T-helper 2 cell treated with Interferon-gamma antibody and Interleukin-4, amounts not matched to agents 5 μg/mL and 100 μg/mL, for 36 hours (primary cell): ENCODE measurements around the gene SPATA33.
A peak's percentile ranks its signal among the peaks of the same experiment; 100 is the strongest.
"Not testable (repeated sequence)": the region's sequence is repeated elsewhere in the genome, so short reads cannot be mapped to it uniquely, and the experiment has no call there.

Experiments
- DNase-seq: peaks from one replicate; pipeline ENCODE4 v3.0.0; 2021; ENCODE audit warnings: low spot score
- H3K27ac Mint-ChIP-seq: one replicate; pipeline ENCODE4 v1.8.0; 2021; ENCODE audit warnings: mild to moderate bottlenecking, mixed read lengths
- H3K27me3 Mint-ChIP-seq: one replicate; pipeline ENCODE4 v1.8.0; 2021; ENCODE audit warnings: low read depth, mixed read lengths
- H3K36me3 Mint-ChIP-seq: one replicate; pipeline ENCODE4 v1.8.0; 2021; ENCODE audit warnings: low read depth, mixed read lengths
- H3K4me1 Mint-ChIP-seq: one replicate; pipeline ENCODE4 v1.8.0; 2021; ENCODE audit warnings: low read depth, mixed read lengths
- H3K4me3 Mint-ChIP-seq: one replicate; pipeline ENCODE4 v1.8.0; 2022; ENCODE audit warnings: mild to moderate bottlenecking, moderate library complexity, mixed read lengths
- H3K9me3 Mint-ChIP-seq: one replicate; pipeline ENCODE4 v1.8.0; 2021; ENCODE audit warnings: mixed read lengths

Gene SPATA33

DNA sequence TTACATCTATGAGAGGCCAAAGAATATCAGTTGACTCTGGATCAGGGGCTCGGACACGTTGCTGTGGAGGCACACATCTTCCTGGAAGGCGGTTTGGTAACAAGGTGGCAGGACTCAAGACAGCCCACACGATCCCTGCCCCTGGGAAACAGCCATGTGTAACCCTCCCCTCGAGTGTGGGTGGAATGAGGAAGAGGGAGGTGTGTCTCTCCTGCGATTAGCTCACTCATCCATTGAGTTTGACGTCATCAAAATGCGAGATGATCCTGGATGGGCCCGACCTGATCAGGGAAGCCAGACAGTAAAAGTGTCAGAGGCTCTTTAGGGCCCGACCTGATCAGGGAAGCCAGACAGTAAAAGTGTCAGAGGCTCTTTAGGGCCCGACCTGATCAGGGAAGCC is 6.6 kb downstream of the SPATA33 start:
- H3K4me1 Mint-ChIP-seq, H3K4me3 Mint-ChIP-seq, H3K9me3 Mint-ChIP-seq, DNase-seq, H3K27me3 Mint-ChIP-seq, H3K27ac Mint-ChIP-seq: not testable (repeated sequence)
- peaks cover 49% of the 10 kb centered on the region for H3K36me3 Mint-ChIP-seq

GRCh38 chr16:89667000-89667399 is 9.4 kb downstream of the SPATA33 start:
- H3K27ac Mint-ChIP-seq, result not testable (repeated sequence)

GRCh38 chr16:89667633-89668032 is 10.0 kb downstream of the SPATA33 start:
- H3K36me3 Mint-ChIP-seq, result peaks cover 24% of the 10 kb centered on the region
- H3K27ac Mint-ChIP-seq, result no peak overlapping the region
- H3K27me3 Mint-ChIP-seq, result no peaks in the 10 kb centered on the region
- no peak overlapping the region for H3K4me3 Mint-ChIP-seq
- peaks cover 3% of the 10 kb centered on the region for H3K4me1 Mint-ChIP-seq
- no peak for DNase-seq
- no peaks in the 10 kb centered on the region for H3K9me3 Mint-ChIP-seq

More at GRCh38 chr16:89667000-89667399, 9.4 kb downstream of the SPATA33 start:
- DNase-seq, H3K4me3 Mint-ChIP-seq, H3K9me3 Mint-ChIP-seq, H3K4me1 Mint-ChIP-seq, H3K27me3 Mint-ChIP-seq: not testable (repeated sequence)
- H3K36me3 Mint-ChIP-seq, result peaks cover 25% of the 10 kb centered on the region

DNA sequence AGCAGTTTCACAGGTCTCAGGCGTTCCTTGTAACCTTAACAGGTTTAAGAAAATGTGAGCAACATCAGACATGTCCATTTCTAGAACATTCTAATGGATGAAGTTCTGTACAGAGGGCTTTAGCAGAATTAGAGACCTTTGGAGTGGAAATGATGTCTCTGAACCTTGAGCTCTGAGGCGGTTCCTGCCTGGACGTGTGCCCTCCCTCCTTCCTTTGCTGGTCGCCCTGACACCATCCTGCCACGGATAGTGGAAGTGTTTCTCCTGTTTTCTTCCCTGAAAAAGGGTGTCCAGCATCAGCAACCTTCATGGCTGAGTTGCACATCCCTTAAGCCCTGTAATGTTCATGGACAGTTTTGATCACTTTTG is 11.1 kb downstream of the SPATA33 start:
- no peaks in the 10 kb centered on the region for H3K27me3 Mint-ChIP-seq
- DNase-seq, result no peak
- no peaks in the 10 kb centered on the region for H3K9me3 Mint-ChIP-seq
- H3K4me3 Mint-ChIP-seq, result no peak overlapping the region
- no peak overlapping the region for H3K27ac Mint-ChIP-seq
- H3K36me3 Mint-ChIP-seq, result peaks cover 17% of the 10 kb centered on the region
- peaks cover 2% of the 10 kb centered on the region for H3K4me1 Mint-ChIP-seq

- no peak overlapping the region for H3K4me3 Mint-ChIP-seq
- H3K36me3 Mint-ChIP-seq, result peaks cover 12% of the 10 kb centered on the region
- no peak for DNase-seq
- no peak overlapping the region for H3K27ac Mint-ChIP-seq
- no peaks in the 10 kb centered on the region for H3K9me3 Mint-ChIP-seq
- no peaks in the 10 kb centered on the region for H3K27me3 Mint-ChIP-seq
- peaks cover 2% of the 10 kb centered on the region for H3K4me1 Mint-ChIP-seq
These were observed 12.1 kb downstream of the SPATA33 start for GRCh38 chr16:89669755-89670154.

- no peak overlapping the region for H3K4me3 Mint-ChIP-seq
- H3K27me3 Mint-ChIP-seq, result no peaks in the 10 kb centered on the region
- DNase-seq, result no peak
- H3K36me3 Mint-ChIP-seq, result peaks cover 8% of the 10 kb centered on the region
- no peak overlapping the region for H3K27ac Mint-ChIP-seq
- H3K4me1 Mint-ChIP-seq, result peaks cover 2% of the 10 kb centered on the region
- no peaks in the 10 kb centered on the region for H3K9me3 Mint-ChIP-seq
These were observed 13.1 kb downstream of the SPATA33 start for GRCh38 chr16:89670496-89671431.

GRCh38 chr16:89671565-89671964 is 13.9 kb downstream of the SPATA33 start:
- H3K27ac Mint-ChIP-seq, H3K4me1 Mint-ChIP-seq, H3K36me3 Mint-ChIP-seq, H3K27me3 Mint-ChIP-seq, DNase-seq, H3K9me3 Mint-ChIP-seq, H3K4me3 Mint-ChIP-seq: not testable (repeated sequence)

DNA sequence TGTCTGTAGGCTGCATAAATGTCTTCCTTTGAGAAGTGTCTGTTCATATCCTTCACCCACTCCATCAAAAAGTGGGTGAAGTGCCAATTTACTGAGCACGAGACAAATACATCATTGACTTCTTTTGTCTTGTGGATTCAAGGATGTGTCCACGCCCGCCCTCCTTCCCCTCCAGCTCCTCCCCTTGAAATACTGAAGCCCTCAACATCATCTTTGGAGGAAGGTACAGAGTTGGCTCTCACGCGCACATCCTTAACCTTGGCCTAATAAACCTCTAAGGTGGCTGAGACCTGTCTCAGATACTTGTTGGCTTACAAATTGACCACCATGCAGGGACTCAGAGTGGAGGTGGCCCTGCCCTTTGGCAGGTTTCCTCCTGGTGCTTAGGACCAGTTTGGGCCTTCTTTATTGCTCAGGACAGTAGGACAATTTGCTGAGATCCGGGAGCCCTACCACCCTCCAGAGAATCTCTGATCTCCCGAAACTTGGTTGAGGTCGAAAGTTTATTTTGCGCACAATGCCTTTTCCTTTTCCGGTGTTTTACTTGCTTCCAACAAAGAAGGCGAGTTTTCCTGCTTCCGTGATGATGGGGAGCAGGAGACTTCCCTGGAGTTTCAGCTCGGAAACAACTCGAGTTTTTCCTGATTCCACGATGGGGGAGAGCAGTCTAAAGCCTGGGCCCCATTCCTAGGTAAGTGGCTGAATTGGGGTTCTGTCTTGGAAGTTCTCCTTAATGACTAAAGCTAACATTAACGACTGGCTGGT is 14.7 kb downstream of the SPATA33 start:
- no peaks in the 10 kb centered on the region for H3K27me3 Mint-ChIP-seq

DNA sequence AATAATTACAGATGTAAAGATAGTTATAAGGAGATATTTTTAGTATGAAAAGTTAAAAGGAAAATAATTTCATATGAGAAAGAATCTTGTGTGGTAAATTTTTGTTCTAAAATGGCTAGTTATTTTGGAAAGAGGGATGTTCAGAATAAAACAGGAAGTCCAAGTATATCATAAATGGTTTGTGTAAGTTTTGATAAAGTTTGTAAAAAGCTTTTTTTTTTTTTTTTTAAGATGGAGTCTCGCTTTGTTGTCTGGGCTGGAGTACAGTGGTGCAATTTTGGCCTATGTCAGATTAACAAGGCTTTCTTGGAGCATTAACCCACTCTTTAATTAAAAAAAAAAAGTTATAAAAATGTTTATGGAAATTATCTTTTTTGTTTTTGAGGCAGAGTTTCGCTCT is 20.6 kb downstream of the SPATA33 start:
- Mint-ChIP-seq H3K27me3 (no peaks in the 10 kb centered on the region), H3K4me3 (no peak overlapping the region), H3K36me3 (peaks cover 5% of the 10 kb centered on the region), H3K4me1 (no peaks in the 10 kb centered on the region), H3K9me3 (no peaks in the 10 kb centered on the region), H3K27ac (no peak overlapping the region)
- no peak for DNase-seq

More for the DNA sequence above, 14.7 kb downstream of the SPATA33 start:
- Mint-ChIP-seq H3K36me3 (peaks cover 4% of the 10 kb centered on the region), H3K4me3 (no peak overlapping the region), H3K9me3 (no peaks in the 10 kb centered on the region), H3K27ac (no peak overlapping the region), H3K4me1 (peaks cover 2% of the 10 kb centered on the region)
- no peak for DNase-seq

GRCh38 chr16:89685916-89686315 is 28.3 kb downstream of the SPATA33 start:
- Mint-ChIP-seq H3K36me3 (peaks cover 29% of the 10 kb centered on the region), H3K4me3 (peak overlapping the region; percentile 44), H3K9me3 (no peaks in the 10 kb centered on the region), H3K27ac (no peak overlapping the region), H3K27me3 (no peaks in the 10 kb centered on the region), H3K4me1 (peaks cover 9% of the 10 kb centered on the region)
- no peak for DNase-seq

GRCh38 chr16:89686520-89687091 is 29.0 kb downstream of the SPATA33 start, which contains the start of gene CDK10:
TSS of gene CDK10 (plus strand) at chr16:89686689. CDS start at chr16:89686711, 22 bp downstream.
- peak within 1 kb of the TSS; percentile 92 for H3K27ac Mint-ChIP-seq
- no peaks in the 10 kb centered on the region for H3K9me3 Mint-ChIP-seq
- peak; percentile 93 for DNase-seq
- no peaks in the 10 kb centered on the region for H3K27me3 Mint-ChIP-seq
- peaks cover 31% of the 10 kb centered on the region for H3K36me3 Mint-ChIP-seq
- H3K4me1 Mint-ChIP-seq, result peaks cover 9% of the 10 kb centered on the region
- peak within 1 kb of the TSS; percentile 95 for H3K4me3 Mint-ChIP-seq

DNA sequence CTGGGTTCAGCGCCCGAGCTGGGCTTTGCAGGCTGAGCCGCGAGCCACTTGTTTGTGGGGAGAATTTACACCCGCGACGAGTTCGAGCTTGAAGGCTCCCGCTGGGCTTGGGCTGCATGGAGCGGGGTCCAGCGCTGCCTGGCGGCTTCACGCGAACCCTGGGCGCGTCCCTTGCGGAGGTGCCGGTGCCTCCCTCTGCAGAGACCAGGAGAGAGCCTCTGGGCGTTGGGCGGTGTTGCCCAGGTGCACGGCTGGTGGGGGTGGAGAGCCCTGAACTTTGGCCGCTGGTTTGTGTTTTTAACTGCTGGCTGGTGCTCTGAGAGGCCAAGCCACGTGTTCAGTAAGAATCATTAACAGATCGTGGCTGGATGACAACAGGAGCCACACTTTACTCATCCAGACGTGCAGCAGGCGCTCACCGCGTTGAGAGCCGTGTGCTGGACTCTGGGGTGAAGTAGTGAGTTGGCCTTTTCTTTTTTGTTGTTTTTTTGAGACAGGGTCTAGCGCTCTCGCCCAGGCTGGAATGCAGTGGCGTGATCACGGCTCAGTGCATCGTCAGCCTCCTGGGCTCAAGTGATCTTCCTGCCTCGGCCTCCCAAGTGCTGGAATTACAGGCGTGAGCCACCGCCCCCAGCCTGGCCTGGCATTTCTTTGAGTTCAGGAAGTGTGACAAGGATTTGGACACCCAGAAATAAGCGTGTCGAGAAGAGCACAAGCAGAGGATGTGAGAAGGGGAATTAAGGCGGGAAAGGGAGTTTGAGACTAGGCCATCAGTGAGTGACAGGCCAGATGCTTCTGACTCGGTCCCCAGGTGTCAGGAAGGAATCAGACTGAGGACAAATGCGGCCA is 29.7 kb downstream of the SPATA33 start:
- DNase-seq, result no peak
- peak overlapping the region; percentile 72 for H3K27ac Mint-ChIP-seq
- no peaks in the 10 kb centered on the region for H3K27me3 Mint-ChIP-seq
- peaks cover 9% of the 10 kb centered on the region for H3K4me1 Mint-ChIP-seq
- peaks cover 31% of the 10 kb centered on the region for H3K36me3 Mint-ChIP-seq
- no peaks in the 10 kb centered on the region for H3K9me3 Mint-ChIP-seq
- H3K4me3 Mint-ChIP-seq, result peak overlapping the region; percentile 88

DNA sequence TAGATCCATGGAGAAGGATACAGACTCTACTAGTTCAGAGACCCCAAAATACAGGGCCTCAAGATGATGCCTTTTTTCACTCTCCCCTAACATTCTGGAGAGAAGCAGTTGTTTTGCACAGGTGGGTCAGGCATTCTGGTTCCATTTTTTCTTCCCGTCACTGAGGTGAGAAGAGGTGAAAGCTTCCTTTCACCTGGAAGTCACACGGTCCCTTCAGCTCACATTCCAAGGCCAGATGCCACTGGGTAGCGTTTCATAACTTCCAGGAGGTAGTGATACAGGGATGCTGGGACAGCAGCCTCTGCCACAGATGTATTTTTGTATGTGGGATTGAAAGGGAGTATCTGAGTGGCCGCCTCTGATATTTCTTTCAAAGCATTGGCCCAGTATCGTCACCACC is 30.8 kb downstream of the SPATA33 start:
- peaks cover 34% of the 10 kb centered on the region for H3K36me3 Mint-ChIP-seq
- H3K27me3 Mint-ChIP-seq, result no peaks in the 10 kb centered on the region
- no peak overlapping the region for H3K27ac Mint-ChIP-seq
- peaks cover 9% of the 10 kb centered on the region for H3K4me1 Mint-ChIP-seq
- no peaks in the 10 kb centered on the region for H3K9me3 Mint-ChIP-seq
- peak overlapping the region; percentile 29 for H3K4me3 Mint-ChIP-seq
- DNase-seq, result no peak
